ENCODE data around the gene PAM16. TPM values are rescaled to one million over a fixed set of nuclear protein-coding genes. Genes with fewer than 3 reads are reported as not detected.

PAM16 gene
- total RNA-seq, 1 donor from 2014 or later, result 41.2 TPM

DNA sequence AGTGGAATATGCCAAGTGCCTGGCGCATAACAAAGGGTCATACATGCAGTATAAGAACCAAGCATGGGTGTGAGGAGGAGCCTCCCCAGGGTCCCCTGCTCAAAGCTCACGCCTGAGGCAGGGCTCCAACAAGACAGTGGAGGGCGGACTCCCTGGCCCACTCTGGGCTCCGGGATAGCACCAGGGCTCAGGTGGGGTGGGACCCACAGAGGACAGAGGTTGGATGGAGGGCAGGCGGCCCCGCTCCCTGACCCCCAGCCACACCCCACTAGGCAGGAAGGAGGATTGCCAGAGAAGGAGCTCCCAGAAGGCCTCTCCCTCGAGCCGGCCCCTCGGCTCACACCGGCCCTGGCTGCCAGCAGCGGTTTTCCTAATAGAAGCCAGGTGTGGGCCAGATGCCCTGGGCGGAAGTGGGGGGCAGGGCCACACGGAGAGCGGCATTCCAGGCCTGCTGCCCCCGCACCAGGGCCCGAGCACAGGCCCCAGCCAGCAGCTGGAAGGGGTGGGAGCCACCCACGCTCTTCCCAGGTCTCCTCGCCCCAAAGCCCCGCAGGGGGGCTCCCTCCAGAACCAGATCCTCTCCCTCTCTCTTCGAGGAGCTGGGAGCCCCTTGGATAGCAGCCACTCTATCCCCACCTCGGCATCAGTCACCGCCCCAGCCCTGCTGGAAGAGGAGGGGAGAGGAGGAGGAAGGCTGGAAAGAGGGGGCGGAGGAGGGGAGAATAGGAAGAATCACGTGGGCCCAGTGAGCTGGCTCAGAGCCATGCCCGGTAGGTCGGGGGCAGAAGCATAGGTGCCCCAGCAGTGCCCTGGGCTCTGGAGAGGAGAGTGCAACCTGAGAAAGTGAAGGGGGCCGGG is 41.5 kb upstream of the PAM16 start:
- TF ChIP-seq, protein P1, sequence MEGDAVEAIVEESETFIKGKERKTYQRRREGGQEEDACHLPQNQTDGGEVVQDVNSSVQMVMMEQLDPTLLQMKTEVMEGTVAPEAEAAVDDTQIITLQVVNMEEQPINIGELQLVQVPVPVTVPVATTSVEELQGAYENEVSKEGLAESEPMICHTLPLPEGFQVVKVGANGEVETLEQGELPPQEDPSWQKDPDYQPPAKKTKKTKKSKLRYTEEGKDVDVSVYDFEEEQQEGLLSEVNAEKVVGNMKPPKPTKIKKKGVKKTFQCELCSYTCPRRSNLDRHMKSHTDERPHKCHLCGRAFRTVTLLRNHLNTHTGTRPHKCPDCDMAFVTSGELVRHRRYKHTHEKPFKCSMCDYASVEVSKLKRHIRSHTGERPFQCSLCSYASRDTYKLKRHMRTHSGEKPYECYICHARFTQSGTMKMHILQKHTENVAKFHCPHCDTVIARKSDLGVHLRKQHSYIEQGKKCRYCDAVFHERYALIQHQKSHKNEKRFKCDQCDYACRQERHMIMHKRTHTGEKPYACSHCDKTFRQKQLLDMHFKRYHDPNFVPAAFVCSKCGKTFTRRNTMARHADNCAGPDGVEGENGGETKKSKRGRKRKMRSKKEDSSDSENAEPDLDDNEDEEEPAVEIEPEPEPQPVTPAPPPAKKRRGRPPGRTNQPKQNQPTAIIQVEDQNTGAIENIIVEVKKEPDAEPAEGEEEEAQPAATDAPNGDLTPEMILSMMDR (IDR thresholded peaks at IDR 0.05), result no peak
- no peak overlapping the region for H3K4me3 ChIP-seq
- peaks cover 24% of the 10 kb centered on the region for H3K36me3 ChIP-seq
- H3K27me3 ChIP-seq, result no peaks in the 10 kb centered on the region
- ATAC-seq, result peak; percentile 4
- no peak for DNase-seq
- H3K4me1 ChIP-seq, result peaks cover 15% of the 10 kb centered on the region
- no peaks in the 10 kb centered on the region for H3K9me3 ChIP-seq
- H3K27ac ChIP-seq, result peak overlapping the region; percentile 63
- intact Hi-C loops (cut with DNase I), result no loop called here

DNA sequence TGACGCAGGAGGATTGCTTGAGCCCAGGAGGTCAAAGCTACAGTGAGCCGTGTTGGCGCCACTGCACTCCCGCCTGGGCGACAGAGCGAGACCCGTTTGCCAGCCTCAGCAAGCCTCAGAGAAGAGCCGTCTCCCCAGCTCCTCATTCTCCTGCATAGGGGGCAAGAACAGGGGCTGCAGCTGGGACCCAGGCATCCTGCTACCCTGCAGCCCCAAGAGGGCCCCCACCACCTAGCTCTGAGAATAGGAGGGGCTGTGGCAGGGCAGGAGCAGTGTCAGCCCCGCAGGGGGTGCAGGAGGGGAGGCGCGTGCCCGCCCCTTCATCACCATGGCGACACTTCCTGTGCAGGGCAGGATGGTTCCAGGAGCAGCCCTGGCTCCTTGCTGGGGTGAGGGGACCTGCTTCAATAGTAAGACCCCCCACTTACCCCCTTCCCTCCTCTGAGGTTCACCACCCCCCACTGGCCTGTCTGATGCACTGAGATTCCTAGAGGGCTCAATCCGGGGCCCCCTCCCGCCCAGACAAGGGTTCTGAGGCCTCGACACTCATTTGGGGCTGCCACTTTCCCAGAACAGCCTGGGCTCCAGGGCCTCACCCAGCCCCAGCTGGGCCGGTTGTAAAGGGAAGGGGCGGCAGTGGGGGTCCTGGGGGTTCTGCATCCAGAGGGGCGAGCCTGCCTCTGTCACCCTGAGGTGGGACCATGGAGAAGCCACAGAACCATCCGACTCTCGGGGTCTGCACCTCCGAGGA is 40.7 kb upstream of the PAM16 start:
- no peak overlapping the region for H3K4me3 ChIP-seq
- intact Hi-C loops (cut with DNase I), result no loop called here
- TF ChIP-seq, protein P1 (IDR thresholded peaks at IDR 0.05), result no peak
- H3K27me3 ChIP-seq, result no peaks in the 10 kb centered on the region
- peaks cover 23% of the 10 kb centered on the region for H3K36me3 ChIP-seq
- H3K4me1 ChIP-seq, result peaks cover 15% of the 10 kb centered on the region
- H3K27ac ChIP-seq, result no peak overlapping the region
- H3K9me3 ChIP-seq, result no peaks in the 10 kb centered on the region
- ATAC-seq (no peak), DNase-seq (no peak)

DNA sequence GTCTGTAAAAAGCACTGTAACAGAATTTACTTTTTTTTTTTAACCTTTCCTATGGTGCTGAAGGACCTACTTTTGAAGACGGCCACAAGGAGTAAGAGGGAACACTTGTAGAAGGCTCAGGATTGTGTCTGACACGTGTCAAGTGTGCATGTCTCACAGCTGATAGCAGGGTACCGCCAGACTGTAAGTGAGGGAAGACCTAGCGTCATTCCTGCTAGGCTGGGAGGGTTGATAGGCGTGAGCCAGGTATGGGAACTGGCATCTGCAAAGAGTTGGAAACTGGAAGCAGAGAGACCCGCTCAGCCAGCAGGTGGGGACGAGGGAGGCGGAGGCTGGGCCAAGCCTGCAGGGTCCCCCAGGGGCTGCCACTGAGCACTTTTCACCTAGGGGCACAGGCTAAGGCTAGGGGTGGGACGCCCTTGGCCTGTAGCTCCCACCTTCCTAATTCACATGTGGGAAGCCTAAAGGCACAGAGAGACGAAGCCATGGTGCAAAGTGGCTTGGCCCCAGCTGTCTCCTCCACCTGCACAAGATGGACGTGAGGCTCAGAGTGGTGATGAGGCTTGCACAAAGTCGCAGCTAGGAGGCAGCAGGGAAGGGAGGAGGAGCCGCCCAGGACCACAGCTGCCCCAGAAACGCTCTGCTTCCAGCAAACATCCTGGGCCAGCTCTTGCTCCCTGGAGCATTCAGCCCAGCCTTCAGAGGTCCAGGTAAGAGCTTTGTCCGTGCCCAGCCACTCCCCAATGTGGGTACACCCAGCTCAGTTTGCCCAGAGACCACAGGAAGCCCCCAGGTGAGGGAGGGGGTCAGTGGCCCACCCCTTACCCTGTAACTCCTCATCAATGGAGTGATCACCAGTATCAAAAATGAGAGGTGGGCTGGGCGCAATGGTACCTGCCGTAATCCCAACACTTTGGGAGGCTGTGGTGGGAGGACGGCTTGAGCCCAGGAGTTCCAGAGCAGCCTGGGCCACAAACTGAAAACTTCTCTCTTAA is 39.4 kb upstream of the PAM16 start:
- ATAC-seq, result no peak
- H3K27ac ChIP-seq, result no peak overlapping the region
- TF ChIP-seq, protein P1 (IDR thresholded peaks at IDR 0.05), result no peak
- DNase-seq, result no peak
- H3K4me3 ChIP-seq, result no peak overlapping the region
- H3K4me1 ChIP-seq, result peaks cover 15% of the 10 kb centered on the region
- no peaks in the 10 kb centered on the region for H3K9me3 ChIP-seq
- no peaks in the 10 kb centered on the region for H3K27me3 ChIP-seq
- intact Hi-C loops (cut with DNase I), result no loop called here
- H3K36me3 ChIP-seq, result peaks cover 23% of the 10 kb centered on the region

DNA sequence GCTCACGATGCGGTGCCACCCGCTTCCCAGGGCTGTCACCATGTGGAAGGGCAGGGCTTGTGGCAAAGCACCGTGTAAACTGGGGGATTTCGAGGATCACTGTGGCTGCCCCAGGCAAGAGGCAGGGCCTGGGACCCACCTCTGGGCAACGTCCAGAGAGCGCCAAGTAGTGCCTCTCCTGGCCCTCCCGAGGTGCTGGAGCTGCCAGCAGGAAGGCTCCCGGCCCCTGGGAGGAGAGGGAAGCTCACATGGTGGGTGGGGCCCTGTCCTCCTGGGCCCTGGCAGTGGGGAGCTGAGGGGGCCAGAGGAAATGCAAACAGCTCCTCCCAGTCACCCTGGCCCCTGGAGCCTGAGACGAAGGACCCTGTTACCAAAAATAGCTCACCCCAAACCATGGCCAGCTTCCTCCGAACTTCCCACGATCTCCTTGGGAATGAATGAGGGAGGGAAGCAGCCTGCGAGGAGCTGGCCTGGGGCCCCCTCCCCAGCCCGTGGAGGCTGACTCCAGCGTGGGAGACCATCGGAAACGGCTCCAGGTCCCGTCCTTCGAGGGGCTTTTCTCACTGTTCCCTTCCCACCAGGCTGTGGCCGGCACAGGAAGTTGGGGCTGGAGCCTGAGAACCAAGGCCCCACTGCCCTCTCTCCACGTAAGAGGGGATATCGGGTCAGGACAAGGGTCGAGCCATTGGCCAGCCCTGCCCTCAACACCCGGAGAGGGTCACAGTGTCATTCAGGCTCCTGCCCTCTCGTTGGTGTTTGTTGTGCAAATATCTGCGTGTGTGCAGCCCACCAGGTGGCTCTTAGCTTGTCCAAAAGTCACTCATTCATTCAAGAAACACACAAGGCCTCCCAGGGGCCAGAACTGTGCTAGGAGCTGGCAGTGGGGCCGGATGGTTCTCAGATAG is 38.2 kb upstream of the PAM16 start:
- ATAC-seq (no peak), DNase-seq (no peak)
- Histone ChIP-seq H3K36me3 (peaks cover 18% of the 10 kb centered on the region), H3K9me3 (no peaks in the 10 kb centered on the region), H3K27ac (peak overlapping the region; percentile 60), H3K4me3 (no peak overlapping the region), H3K27me3 (no peaks in the 10 kb centered on the region), H3K4me1 (peaks cover 15% of the 10 kb centered on the region)
- TF ChIP-seq, protein P1 (IDR thresholded peaks at IDR 0.05), result no peak
- intact Hi-C loops (cut with DNase I), result no loop called here
